Loucy (cell line): ENCODE data around the gene ZFYVE27.

ENCODE experiments used
- H2AFZ ChIP-seq: fragments of 200-600 bp; sonication (generic); 2 replicates; pipeline ENCODE4 v1.6.0; 2016; ENCODE audit warnings: antibody characterized with exemption, mild to moderate bottlenecking, low read length, moderate library complexity
- H3F3A ChIP-seq: fragments of 200-600 bp; 2 replicates; pipeline ENCODE4 v1.6.0; 2016; ENCODE audit warnings: antibody characterized with exemption, low read depth, mild to moderate bottlenecking
- H3K27me3 ChIP-seq: fragments of 200-600 bp; sonication (generic); 2 replicates; pipeline ENCODE4 v1.6.1; 2014; ENCODE audit warnings: low read length, mild to moderate bottlenecking; ENCODE audit not compliant: insufficient read depth, poor library complexity, severe bottlenecking
- H3K36me3 ChIP-seq: fragments of 200-600 bp; sonication (generic); 2 replicates; pipeline ENCODE4 v1.6.1; 2016; ENCODE audit warnings: low read length; ENCODE audit not compliant: insufficient read depth
- H3K4me1 ChIP-seq: fragments of 200-600 bp; sonication (generic); 2 replicates; pipeline ENCODE4 v1.5.1; 2014; ENCODE audit warnings: low read length, mild to moderate bottlenecking; ENCODE audit not compliant: insufficient read depth, poor library complexity, severe bottlenecking
- H3K4me2 ChIP-seq: fragments of 200-600 bp; sonication (generic); 2 replicates; pipeline ENCODE4 v1.6.0; 2014; ENCODE audit warnings: antibody characterized with exemption, low read length, low read depth, mild to moderate bottlenecking; ENCODE audit not compliant: poor library complexity, severe bottlenecking
- H3K4me3 ChIP-seq: fragments of 200-600 bp; sonication (generic); 2 replicates; pipeline ENCODE4 v1.5.1; 2014; ENCODE audit warnings: low read length, mild to moderate bottlenecking, mixed read lengths; ENCODE audit not compliant: poor library complexity, severe bottlenecking
- H3K79me2 ChIP-seq: fragments of 200-600 bp; sonication (generic); 2 replicates; pipeline ENCODE4 v1.6.1; 2014; ENCODE audit warnings: low read length; ENCODE audit not compliant: insufficient read depth
- H3K9ac ChIP-seq: fragments of 200-600 bp; sonication (generic); 2 replicates; pipeline ENCODE4 v1.6.0; 2014; ENCODE audit warnings: mild to moderate bottlenecking, low read depth, low read length, moderate library complexity; ENCODE audit not compliant: poor library complexity, severe bottlenecking
- H3K9me2 ChIP-seq: fragments of 200-600 bp; sonication (generic); replicated peaks from 2 replicates; pipeline ENCODE4 v1.6.1; 2016; ENCODE audit warnings: low read depth, low read length, mixed read lengths
- H3K9me3 ChIP-seq: fragments of 200-600 bp; sonication (generic); 2 replicates; pipeline ENCODE4 v1.6.1; 2014; ENCODE audit warnings: mild to moderate bottlenecking, antibody characterized with exemption, low read length, low read depth; ENCODE audit not compliant: insufficient read depth
- H4K20me1 ChIP-seq: fragments of 200-600 bp; sonication (generic); 2 replicates; pipeline ENCODE4 v1.6.0; 2014; ENCODE audit warnings: antibody characterized with exemption, low read length, mild to moderate bottlenecking; ENCODE audit not compliant: insufficient read depth, poor library complexity, severe bottlenecking
- CTCF ChIP-seq: fragments of 200-600 bp; sonication (generic); conservative IDR thresholded peaks from 2 replicates; pipeline ENCODE4 v1.5.1; 2014; ENCODE audit warnings: mild to moderate bottlenecking, antibody characterized with exemption, low read length
- EZH2phosphoT487 ChIP-seq: fragments of 200-600 bp; IDR thresholded peaks from 2 replicates; pipeline ENCODE4 v1.6.1; 2018; ENCODE audit warnings: antibody characterized with exemption, mild to moderate bottlenecking, moderate library complexity, borderline replicate concordance

ZFYVE27 gene

GRCh38 chr10:97743169-97743943, 6.4 kb downstream of the ZFYVE27 start:
- H3K9me3 ChIP-seq: no peaks in the 10 kb centered on the region
- no peaks in the 10 kb centered on the region for H3K27me3 ChIP-seq
- H3K4me3 ChIP-seq: peak overlapping the region; percentile 3
- TF ChIP-seq EZH2phosphoT487 (no peak), CTCF (no peak)
- H3K4me2 ChIP-seq: peak overlapping the region; percentile 25
- no peak overlapping the region for H2AFZ ChIP-seq
- peaks cover 54% of the 10 kb centered on the region for H3K79me2 ChIP-seq
- H3K9me2 ChIP-seq: no peaks in the 10 kb centered on the region
- H3K9ac ChIP-seq: peak overlapping the region; percentile 24
- H3F3A ChIP-seq: no peaks in the 10 kb centered on the region
- H3K4me1 ChIP-seq: peaks cover 31% of the 10 kb centered on the region
- H4K20me1 ChIP-seq: peaks cover 20% of the 10 kb centered on the region
- H3K36me3 ChIP-seq: peaks cover 30% of the 10 kb centered on the region; the same call in 1 of the 2 replicates

GRCh38 chr10:97744405-97745035, 7.6 kb downstream of the ZFYVE27 start:
- Histone ChIP-seq H3K9me2 (no peaks in the 10 kb centered on the region), H3K4me1 (peaks cover 25% of the 10 kb centered on the region), H3K4me2 (no peak overlapping the region), H3K79me2 (peaks cover 50% of the 10 kb centered on the region), H3K9ac (no peak overlapping the region), H3K4me3 (no peak overlapping the region), H3K36me3 (peaks cover 42% of the 10 kb centered on the region; the same call in 1 of the 2 replicates), H3K27me3 (no peaks in the 10 kb centered on the region), H2AFZ (no peak overlapping the region), H4K20me1 (peaks cover 14% of the 10 kb centered on the region), H3K9me3 (no peaks in the 10 kb centered on the region), H3F3A (no peaks in the 10 kb centered on the region)
- TF ChIP-seq CTCF: no peak
- TF ChIP-seq EZH2phosphoT487: no peak

GRCh38 chr10:97747573-97747972, 10.6 kb downstream of the ZFYVE27 start:
- H4K20me1 ChIP-seq: peaks cover 3% of the 10 kb centered on the region
- H3K36me3 ChIP-seq: peaks cover 72% of the 10 kb centered on the region; the same call in 1 of the 2 replicates
- H3K9me3 ChIP-seq: no peaks in the 10 kb centered on the region

More at GRCh38 chr10:97747573-97747972, 10.6 kb downstream of the ZFYVE27 start:
- no peaks in the 10 kb centered on the region for H3K27me3 ChIP-seq
- H3K4me2 ChIP-seq: no peak overlapping the region
- no peaks in the 10 kb centered on the region for H3K9me2 ChIP-seq
- H2AFZ ChIP-seq: no peak overlapping the region
- no peak overlapping the region for H3K9ac ChIP-seq
- H3K79me2 ChIP-seq: peaks cover 31% of the 10 kb centered on the region; the same call in 1 of the 2 replicates
- no peak overlapping the region for H3K4me3 ChIP-seq
- H3F3A ChIP-seq: no peaks in the 10 kb centered on the region
- TF ChIP-seq CTCF (no peak), EZH2phosphoT487 (no peak)
- peaks cover 11% of the 10 kb centered on the region for H3K4me1 ChIP-seq
